ENCODE data around the gene CD55.

CD55 gene

GRCh38 chr1:207362962-207363860 lies 41.7 kb downstream of the CD55 start:
- peak; percentile 49 to 92 for DNase-seq

- DNase-seq: no peak
Measured at GRCh38 chr1:207363871-207364270, 42.4 kb downstream of the CD55 start.

GRCh38 chr1:207364614-207365013 lies 43.1 kb downstream of the CD55 start:
- no peak for DNase-seq

- DNase-seq: peak; percentile 46 to 64
Measured at GRCh38 chr1:207365063-207365462, 43.6 kb downstream of the CD55 start.

- DNase-seq: no peak
Measured at GRCh38 chr1:207366022-207366421, 44.5 kb downstream of the CD55 start.

GRCh38 chr1:207388721-207389120 lies 67.2 kb downstream of the CD55 start:
- DNase-seq: no peak

- DNase-seq: no peak
Measured at GRCh38 chr1:207389728-207390464, 68.4 kb downstream of the CD55 start.

DNA sequence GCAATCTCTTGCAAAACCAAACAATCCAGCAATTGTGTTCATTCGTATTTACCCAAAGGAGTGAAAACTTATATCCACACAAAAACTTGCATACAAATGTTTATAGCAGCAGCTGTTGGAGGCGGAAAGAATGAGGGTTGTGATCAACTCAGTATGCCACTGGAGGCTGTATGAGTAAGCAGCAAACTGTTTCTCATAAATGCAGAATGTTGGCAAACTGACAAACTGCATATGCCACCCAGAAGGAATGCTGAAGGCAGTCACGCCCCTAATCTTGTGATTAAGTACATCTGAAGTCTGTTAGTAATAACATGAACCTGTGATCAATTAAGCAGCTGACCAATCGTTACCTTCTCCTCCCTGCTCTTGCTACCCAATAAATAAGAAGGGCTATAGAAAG lies 72.1 kb downstream of the CD55 start:
- DNase-seq: no peak

GRCh38 chr1:207396168-207396746 lies 74.8 kb downstream of the CD55 start:
- DNase-seq: no peak

DNA sequence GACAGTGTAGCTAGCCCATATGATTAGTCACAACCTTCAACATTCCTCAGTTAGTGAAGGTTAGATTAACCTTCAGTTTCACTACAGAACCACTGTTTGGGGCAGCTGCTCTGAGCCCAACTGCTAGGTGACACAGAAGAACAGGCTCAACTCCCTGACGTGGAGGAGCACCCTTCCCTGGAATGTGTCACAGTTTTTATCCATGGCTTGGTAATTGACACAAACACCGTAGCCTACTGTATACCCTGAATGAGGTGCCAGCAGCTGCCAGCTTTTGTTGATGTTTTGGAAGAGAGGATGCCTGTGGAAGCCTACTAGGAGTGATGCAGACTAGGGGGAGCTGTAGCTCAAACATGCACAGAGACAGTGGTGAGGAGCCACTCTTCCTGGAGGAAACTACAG lies 76.0 kb downstream of the CD55 start:
- DNase-seq: no peak

- no peak for DNase-seq
Measured at GRCh38 chr1:207398986-207399385, 77.5 kb downstream of the CD55 start.

DNA sequence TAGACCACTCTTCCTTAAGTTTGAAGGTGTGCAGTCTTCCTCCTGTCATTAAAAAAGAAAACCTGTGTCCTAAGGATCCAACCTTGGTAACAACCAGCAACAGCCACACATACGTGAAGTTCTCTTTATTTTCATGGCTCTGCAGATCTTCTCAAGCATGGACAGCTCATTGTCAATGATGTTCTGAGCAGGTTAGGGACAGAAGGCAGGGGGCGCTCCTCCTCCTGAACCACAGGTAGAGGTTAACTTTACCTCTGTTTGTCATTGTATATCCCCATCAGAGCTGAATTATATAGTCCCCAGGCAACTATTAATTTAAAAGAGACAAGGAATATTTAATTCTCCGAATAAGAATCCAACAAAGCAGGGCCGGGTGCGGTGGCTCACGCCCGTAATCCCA lies 80.1 kb downstream of the CD55 start:
- no peak for DNase-seq

DNA sequence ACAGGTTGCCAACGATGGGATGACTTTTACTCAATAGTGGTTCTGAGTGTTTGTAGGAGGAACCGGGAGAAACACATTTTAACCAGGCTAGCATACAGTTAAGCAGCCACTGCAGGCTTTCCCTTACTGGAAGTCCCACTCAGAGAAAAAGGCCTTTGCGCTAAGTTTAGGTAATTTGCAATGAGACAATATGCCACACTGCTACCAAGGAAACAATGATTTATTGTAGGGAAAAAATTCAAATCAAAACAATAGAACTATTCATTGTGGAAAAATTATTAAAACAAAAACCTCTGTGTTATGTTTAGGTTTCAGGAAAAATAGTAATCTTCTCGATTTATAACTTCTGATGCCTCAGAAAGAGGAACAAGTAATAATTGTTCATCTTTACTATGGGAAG lies 81.3 kb downstream of the CD55 start:
- DNase-seq: peak in 1 of 2 donors; percentile 4

- DNase-seq: peak; percentile 62 to 67
Measured at GRCh38 chr1:207404849-207405525, 83.5 kb downstream of the CD55 start.

- DNase-seq: no peak
Measured at GRCh38 chr1:207405814-207406213, 84.3 kb downstream of the CD55 start.

- DNase-seq: peak; percentile 80 to 82
Measured at GRCh38 chr1:207407655-207408260, 86.3 kb downstream of the CD55 start.
